22Rv1 (cell line): ENCODE measurements around the gene SMIM30.

Source experiments
- H3K27ac ChIP-seq: fragments of 450-650 bp; 2 replicates; pipeline ENCODE4 v1.5.1; 2017
- ZFX ChIP-seq: fragments of 450-650 bp; IDR thresholded peaks from 2 replicates; pipeline ENCODE4 v1.6.1; 2017; ENCODE audit warnings: antibody characterized with exemption, borderline replicate concordance
- TF ChIP-seq, protein P1 (sequence below): fragments of 450-650 bp; IDR thresholded peaks from 2 replicates; pipeline ENCODE4 v1.5.1; 2017; ENCODE audit warnings: mild to moderate bottlenecking

The SMIM30 gene

DNA sequence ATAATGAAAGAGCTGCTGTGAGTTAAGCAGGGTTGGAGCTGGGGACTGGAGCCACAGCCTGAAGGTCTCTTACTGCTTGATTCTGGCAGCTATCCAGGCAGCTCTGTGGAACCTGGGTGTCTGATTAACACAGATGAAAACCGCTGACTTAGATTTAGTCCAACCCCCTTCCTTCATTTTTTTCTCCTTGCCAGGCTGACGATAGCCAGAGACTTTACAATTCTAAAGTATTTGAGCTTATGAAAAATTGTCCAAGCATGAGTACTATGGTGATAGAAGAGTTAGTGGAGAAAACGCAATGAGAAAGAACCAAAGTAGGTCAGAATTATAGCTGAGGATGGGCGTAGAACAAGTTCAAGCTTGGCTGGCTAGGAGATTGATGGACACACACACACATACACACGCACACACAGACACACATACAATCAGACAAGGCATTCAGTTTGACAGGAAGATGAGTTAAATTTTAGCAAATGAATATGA, 18.2 kb downstream of the SMIM30 start:
- TF ChIP-seq, protein P1, sequence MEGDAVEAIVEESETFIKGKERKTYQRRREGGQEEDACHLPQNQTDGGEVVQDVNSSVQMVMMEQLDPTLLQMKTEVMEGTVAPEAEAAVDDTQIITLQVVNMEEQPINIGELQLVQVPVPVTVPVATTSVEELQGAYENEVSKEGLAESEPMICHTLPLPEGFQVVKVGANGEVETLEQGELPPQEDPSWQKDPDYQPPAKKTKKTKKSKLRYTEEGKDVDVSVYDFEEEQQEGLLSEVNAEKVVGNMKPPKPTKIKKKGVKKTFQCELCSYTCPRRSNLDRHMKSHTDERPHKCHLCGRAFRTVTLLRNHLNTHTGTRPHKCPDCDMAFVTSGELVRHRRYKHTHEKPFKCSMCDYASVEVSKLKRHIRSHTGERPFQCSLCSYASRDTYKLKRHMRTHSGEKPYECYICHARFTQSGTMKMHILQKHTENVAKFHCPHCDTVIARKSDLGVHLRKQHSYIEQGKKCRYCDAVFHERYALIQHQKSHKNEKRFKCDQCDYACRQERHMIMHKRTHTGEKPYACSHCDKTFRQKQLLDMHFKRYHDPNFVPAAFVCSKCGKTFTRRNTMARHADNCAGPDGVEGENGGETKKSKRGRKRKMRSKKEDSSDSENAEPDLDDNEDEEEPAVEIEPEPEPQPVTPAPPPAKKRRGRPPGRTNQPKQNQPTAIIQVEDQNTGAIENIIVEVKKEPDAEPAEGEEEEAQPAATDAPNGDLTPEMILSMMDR: no peak
- TF ChIP-seq ZFX: no peak
- no peak overlapping the region for H3K27ac ChIP-seq

GRCh38 chr7:113099284-113099919, 19.0 kb downstream of the SMIM30 start:
- no peak overlapping the region for H3K27ac ChIP-seq

GRCh38 chr7:113094517-113095249, 23.7 kb downstream of the SMIM30 start:
- no peak overlapping the region for H3K27ac ChIP-seq
- TF ChIP-seq ZFX: no peak
- TF ChIP-seq, protein P1: no peak

More at GRCh38 chr7:113099284-113099919, 19.0 kb downstream of the SMIM30 start:
- no peak for TF ChIP-seq ZFX
- TF ChIP-seq, protein P1: no peak

GRCh38 chr7:113093561-113093960, 24.8 kb downstream of the SMIM30 start:
- TF ChIP-seq, protein P1: no peak
- TF ChIP-seq ZFX: no peak
- H3K27ac ChIP-seq: no peak overlapping the region

DNA sequence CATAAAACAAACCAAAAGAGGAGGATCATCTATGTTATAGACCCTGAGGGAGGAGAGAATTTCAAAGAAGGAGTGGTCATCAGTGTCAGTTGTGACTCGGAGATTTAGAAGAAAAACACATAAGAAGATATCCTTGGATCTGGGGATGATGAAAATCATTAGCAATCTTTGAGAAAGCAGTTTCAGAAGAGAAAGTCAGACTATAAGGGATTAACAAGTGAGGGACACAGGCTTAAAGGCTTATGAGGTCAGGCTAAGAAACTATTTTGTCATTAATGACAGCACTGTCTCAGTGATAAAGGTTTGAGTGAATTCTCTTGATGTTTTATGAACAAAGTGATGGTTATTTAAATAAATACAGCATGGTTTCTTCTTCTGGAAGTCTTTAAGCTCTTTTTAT, 25.6 kb downstream of the SMIM30 start:
- TF ChIP-seq, protein P1: no peak
- no peak for TF ChIP-seq ZFX
- no peak overlapping the region for H3K27ac ChIP-seq

DNA sequence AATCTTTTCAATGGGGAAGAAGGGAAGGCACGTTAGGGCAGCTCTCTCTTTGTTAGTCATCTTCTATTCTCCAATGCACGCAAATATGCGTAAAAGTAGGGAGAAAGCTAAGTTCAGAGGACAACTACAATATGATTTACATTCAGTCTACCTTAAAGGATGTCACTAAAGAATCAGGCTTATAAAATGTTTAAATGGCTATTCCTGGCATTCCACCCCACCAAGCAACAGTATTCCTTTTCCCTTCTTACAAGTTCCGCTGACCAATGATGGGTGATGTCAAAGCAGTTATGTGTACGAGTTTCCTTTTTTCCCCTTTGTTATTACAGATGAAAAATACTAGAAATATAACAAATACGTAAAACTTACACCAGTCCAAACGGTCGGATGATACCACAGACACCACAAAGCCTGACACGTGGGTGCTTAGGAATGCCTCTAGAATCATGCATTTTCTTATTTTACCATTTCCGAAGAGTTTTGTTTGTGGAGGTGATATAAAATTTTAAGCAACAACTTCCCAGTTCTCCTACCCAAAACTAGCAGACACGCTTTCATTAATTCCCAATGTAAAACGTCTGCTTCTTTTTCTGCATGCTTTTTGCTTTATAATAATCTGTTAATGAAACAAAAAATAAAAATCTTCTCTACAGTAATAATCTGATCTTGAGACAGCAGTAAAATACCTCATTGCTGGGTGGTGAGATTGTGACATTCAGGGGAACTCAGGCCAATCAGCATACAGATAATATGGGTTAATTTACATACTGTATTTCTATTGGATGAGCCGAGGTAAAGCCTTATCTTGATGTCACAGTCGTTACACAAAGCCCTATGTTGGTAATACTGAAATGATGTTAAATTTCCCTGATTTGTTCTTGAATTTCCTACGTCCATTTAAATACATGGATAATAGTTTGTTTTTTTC, 31.0 kb downstream of the SMIM30 start:
- no peak for TF ChIP-seq ZFX
- TF ChIP-seq, protein P1: no peak
- peak overlapping the region; percentile 77 for H3K27ac ChIP-seq
